ENCODE data around the gene CDT1.

DNA sequence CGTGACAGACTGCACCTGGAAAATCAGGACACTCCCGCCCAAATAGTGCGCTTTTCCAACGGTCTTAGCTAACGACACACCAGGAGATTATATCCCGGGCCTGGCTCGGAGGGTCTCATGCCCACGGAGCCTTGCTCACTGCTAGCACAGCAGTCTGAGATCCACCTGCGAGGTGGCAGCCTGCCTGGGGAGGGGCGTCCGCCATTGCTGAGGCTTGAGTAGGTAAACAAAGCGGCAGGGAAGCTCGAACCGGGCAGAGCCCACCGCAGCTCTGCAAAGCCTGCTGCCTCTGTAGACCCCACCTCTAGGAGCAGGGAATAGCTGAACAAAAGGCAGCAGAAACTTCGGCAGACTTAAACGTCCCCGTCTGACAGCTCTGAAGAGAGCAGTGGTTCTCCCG is 48.0 kb downstream of the CDT1 start:
- TF ChIP-seq POLR2AphosphoS5 (IDR thresholded peaks at IDR 0.05; ENCODE audit: borderline replicate concordance, low read depth, low read length) (no peak), EZH2 (IDR thresholded peaks at IDR 0.05) (no peak)
